Ishikawa (cell line): Measurements from ENCODE around the gene U2SURP.

Experiments
- CEBPB ChIP-seq: IDR thresholded peaks from 2 replicates; pipeline ENCODE4 v1.6.1; 2012
- CREB1 ChIP-seq: IDR thresholded peaks from 2 replicates; pipeline ENCODE4 v1.6.1; 2012; ENCODE audit warnings: low read depth
- EP300 ChIP-seq: IDR thresholded peaks from 2 replicates; pipeline ENCODE4 v1.6.1; 2012; ENCODE audit warnings: borderline replicate concordance
- FOXM1 ChIP-seq: IDR thresholded peaks from 2 replicates; pipeline ENCODE4 v1.6.1; 2012; ENCODE audit warnings: low read depth, borderline replicate concordance
- MAX ChIP-seq: IDR thresholded peaks from 2 replicates; pipeline ENCODE4 v1.6.1; 2012
- NFIC ChIP-seq: IDR thresholded peaks from 2 replicates; pipeline ENCODE4 v1.6.1; 2012
- RAD21 ChIP-seq: IDR thresholded peaks from 2 replicates; pipeline ENCODE4 v1.6.1; 2012; ENCODE audit warnings: low read depth
- REST ChIP-seq: IDR thresholded peaks from 2 replicates; pipeline ENCODE4 v1.6.1; 2012; ENCODE audit warnings: low read depth, mild to moderate bottlenecking
- TAF1 ChIP-seq: IDR thresholded peaks from 2 replicates; pipeline ENCODE4 v1.6.1; 2012; ENCODE audit warnings: low read depth, mild to moderate bottlenecking
- TCF12 ChIP-seq: IDR thresholded peaks from 2 replicates; pipeline ENCODE4 v1.6.1; 2012; ENCODE audit warnings: low read depth
- TEAD4 ChIP-seq: IDR thresholded peaks from 2 replicates; pipeline ENCODE4 v1.6.1; 2012
- YY1 ChIP-seq: IDR thresholded peaks from 2 replicates; pipeline ENCODE4 v1.6.1; 2012; ENCODE audit warnings: low read depth
- ZBTB7A ChIP-seq: IDR thresholded peaks from 2 replicates; pipeline ENCODE4 v1.6.1; 2012; ENCODE audit warnings: low read depth

- no peak for TF ChIP-seq EP300
- TF ChIP-seq YY1 = no peak
- TF ChIP-seq TEAD4 = no peak
- TF ChIP-seq REST = no peak
- TF ChIP-seq FOXM1 = no peak
- TF ChIP-seq MAX = no peak
- no peak for TF ChIP-seq RAD21
- no peak for TF ChIP-seq ZBTB7A
- TF ChIP-seq TAF1 = no peak
- TF ChIP-seq CREB1 = no peak
- no peak for TF ChIP-seq CEBPB
- TF ChIP-seq NFIC = no peak
- TF ChIP-seq TCF12 = no peak
Observed at GRCh38 chr3:143103652-143104051, 102.3 kb downstream of the U2SURP start.
